GM10248 (cell line): Measurements from ENCODE around the gene SAP25.

ENCODE experiments used
- CTCF ChIA-PET: fragments of 300-600 bp; sonication (Branson Sonifier 250); formaldehyde crosslinking; extraction: SDS; loops from one replicate; lab custom pipeline; 2021; ENCODE audit warnings: antibody characterized with exemption; lab: Yijun Ruan, JAX
- POLR2A ChIA-PET: fragments of 350-650 bp; sonication (Branson Sonifier 250); formaldehyde crosslinking; extraction: SDS; loops from one replicate; lab custom pipeline; 2020; ENCODE audit warnings: antibody characterized with exemption; lab: Yijun Ruan, JAX
- DNase-seq: peaks from one replicate; pipeline ENCODE4 v3.0.0; 2012; ENCODE audit errors: extremely low spot score
- TF ChIP-seq, protein P1 (sequence below): IDR thresholded peaks from 2 replicates; pipeline ENCODE4 v1.5.1; 2012; ENCODE audit warnings: mild to moderate bottlenecking, low read depth; ENCODE audit errors: extremely low read depth, missing control alignments, control extremely low read depth

Gene SAP25

DNA sequence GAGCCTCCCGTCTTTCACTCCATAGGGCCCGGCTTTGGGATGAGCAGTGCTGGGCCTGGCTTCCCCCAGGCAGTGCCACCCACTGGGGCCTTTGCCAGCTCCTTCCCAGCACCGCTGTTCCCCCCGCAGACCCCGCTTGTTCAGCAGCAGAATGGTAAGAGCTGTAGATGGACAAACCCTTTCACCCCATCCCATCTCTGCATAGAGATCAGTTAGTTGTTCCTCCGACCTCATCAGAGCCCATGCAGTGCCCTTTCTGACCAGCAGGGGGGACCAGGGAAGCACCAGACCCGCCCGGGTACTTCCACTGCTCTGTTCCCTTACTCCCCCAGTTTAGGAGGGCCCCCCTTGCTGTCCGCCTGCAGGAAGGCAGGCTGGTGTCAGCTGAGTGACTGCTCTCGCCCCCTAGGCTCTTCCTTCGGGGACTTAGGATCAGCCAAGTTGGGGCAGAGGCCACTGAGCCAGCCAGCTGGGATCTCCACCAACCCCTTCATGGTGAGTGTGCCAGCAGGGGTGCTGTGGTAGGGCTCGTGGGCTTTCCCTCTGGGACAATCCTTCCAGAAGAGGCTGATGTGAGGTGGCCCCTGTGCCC, 9.8 kb downstream of the SAP25 start:
- TF ChIP-seq, protein P1, sequence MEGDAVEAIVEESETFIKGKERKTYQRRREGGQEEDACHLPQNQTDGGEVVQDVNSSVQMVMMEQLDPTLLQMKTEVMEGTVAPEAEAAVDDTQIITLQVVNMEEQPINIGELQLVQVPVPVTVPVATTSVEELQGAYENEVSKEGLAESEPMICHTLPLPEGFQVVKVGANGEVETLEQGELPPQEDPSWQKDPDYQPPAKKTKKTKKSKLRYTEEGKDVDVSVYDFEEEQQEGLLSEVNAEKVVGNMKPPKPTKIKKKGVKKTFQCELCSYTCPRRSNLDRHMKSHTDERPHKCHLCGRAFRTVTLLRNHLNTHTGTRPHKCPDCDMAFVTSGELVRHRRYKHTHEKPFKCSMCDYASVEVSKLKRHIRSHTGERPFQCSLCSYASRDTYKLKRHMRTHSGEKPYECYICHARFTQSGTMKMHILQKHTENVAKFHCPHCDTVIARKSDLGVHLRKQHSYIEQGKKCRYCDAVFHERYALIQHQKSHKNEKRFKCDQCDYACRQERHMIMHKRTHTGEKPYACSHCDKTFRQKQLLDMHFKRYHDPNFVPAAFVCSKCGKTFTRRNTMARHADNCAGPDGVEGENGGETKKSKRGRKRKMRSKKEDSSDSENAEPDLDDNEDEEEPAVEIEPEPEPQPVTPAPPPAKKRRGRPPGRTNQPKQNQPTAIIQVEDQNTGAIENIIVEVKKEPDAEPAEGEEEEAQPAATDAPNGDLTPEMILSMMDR, result peak; percentile 80
- CTCF ChIA-PET, result interaction anchor here (0.9 to 11.9 kb wide), 25 partner anchors 9 to 288 kb away, joined by 3 to 288 read pairs (median 6); partner anchors contain the start of genes FBXO24, POP7, SAP25 and TSC22D4
- peak; percentile 83 for DNase-seq
- POLR2A ChIA-PET, result no interaction called here

DNA sequence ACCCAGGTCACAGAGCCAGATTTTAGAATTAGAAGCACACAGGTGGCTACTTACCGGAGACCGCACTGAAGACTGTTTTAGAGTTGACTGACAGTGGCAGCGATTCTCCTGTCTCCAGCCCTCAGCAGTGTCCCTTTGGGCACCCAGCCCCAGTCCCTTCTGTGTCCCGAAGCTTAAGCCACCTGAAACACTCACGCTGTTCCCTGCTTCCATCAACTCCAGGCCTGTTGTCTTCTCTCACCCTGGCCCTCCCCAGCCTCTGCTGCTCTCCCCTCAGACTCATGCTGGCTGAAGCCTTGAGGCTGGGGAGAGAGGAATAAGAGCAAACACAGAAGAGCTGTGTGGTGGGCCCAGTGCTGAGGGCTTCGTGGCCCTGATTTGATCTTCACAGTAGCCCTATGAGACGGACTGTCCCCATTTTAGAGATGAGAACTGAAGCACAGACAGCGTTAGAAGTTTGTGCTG, 10.6 kb downstream of the SAP25 start:
- no peak for DNase-seq
- ChIA-PET POLR2A (no interaction called here), CTCF (interaction anchor here (0.9 to 11.9 kb wide), 19 partner anchors 10 to 180 kb away, joined by 3 to 288 read pairs (median 9); partner anchors contain the start of genes FBXO24, POP7 and SAP25)

DNA sequence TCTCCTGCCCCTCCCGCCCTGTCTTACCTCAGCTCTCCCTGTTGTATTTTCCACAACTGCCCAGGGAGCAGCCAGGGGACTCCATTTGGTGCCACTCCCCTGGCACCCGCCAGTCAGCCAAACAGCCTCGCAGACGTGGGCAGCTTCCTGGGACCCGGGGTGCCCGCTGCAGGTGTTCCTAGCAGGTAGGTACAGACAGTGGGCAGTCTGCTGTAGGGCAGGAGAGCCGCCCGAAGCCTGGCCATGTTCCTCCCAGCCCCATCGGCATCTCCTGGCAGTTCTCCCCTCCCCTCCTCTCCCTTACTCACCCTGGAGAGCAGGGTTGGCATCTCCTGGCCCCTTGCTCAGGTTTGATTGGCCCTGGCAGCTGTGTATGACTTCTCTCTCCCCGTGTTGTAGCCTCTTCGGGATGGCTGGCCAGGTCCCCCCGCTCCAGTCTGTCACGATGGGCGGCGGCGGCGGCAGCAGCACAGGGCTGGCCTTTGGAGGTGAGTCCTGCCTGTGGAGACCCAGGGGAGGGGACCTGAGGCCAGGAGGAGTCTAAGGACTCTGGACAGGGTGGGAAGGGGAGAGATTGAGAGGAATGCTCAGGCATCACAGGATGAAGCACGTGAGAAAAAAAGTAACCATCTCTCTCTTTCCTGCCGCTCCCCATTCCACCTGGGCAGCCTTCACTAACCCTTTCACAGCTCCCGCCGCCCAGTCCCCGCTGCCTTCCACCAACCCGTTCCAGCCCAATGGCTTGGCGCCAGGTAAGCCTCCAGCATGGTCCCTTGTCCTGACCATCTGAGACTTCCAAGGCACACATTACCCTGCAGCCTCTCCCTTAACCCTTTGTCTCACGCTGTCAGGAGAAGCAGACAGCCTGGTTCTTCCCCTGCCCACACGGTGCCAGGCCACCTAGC, 11.3 kb downstream of the SAP25 start:
- POLR2A ChIA-PET, result no interaction called here
- no peak for DNase-seq
- CTCF ChIA-PET, result interaction anchor here (1.0 to 11.9 kb wide), 8 partner anchors 13 to 164 kb away, joined by 3 to 288 read pairs (median 16); partner anchors contain the start of genes FBXO24 and TSC22D4
- TF ChIP-seq, protein P1, result no peak

More for the DNA sequence above, 10.6 kb downstream of the SAP25 start:
- TF ChIP-seq, protein P1, result no peak

DNA sequence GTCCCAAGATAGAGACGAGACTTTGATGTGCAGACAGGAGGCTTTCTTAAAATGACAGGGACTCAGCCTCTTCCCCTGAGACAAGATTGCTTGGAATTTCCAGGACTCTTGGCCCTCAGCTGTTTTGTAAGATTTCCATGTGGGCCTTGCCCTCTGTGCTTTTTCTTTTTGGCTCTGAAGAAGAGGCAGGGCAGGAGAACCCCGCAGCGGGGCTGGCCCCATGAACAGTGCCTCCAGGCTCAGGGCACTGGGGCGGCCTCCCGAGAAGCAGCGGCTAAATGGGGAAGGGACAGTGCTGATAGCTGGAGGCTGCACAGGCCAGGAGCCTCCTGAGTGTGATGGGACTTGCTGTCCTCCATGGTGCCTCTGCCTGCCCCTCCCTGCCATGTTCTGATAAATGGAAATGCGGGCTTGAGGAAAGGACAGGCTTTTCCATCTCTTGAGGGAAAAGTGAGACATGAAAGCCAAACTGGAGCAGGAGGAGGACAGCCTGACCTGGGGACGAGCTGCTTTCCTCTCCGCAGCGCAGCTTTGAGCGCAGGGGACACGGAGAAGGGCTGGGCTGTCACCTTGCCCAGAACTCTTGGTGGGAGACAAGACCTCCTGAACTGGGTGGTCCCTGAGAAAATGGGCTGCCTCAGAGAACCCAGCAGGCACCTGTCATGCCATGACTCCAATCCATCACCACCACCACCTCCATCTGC, 12.1 kb downstream of the SAP25 start:
- POLR2A ChIA-PET, result no interaction called here
- no peak for DNase-seq
- CTCF ChIA-PET, result interaction anchor here (1.0 to 11.9 kb wide), 5 partner anchors 13 to 92 kb away, joined by 3 to 288 read pairs (median 41); partner anchors contain the start of genes FBXO24 and TSC22D4
- TF ChIP-seq, protein P1, result no peak

DNA sequence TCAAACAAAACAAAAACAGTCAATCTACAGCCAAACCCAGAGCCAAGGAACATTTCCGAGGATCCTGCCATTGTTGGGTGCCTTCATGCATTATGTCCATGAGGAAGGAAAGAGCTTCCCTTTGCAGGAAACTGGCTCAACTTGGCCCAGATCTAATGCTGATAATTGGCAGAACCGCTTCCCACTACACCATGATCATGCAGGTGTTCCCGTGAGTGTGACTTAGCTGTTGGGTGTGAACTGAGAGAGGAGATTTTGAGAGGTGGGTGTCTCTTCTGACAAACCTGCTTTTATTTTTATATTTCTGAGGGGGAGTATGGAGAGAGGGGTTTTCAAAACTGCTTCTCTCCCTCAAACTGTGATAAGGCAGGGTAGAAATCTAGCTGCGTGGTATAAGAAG, 14.6 kb downstream of the SAP25 start:
- DNase-seq, result no peak
- ChIA-PET CTCF (interaction anchor here (0.7 to 11.9 kb wide), 42 partner anchors 9 to 426 kb away, joined by 3 to 288 read pairs (median 6); partner anchors contain the start of genes FBXO24, MOSPD3, POP7 and SPACDR), POLR2A (interaction anchor here (1.0 to 1.4 kb wide), 2 partner anchors 27 to 130 kb away, joined by 3 to 4 read pairs; partner anchors contain the start of gene FBXO24)
- TF ChIP-seq, protein P1, result no peak
